Measurements from ENCODE around the gene MYL5.
"Not testable (repeated sequence)": the region's sequence is repeated elsewhere in the genome, so short reads cannot be mapped to it uniquely, and the experiment has no call there.

Gene MYL5

GRCh38 chr4:669806-670559, 4.4 kb upstream of the MYL5 start:
- DNase-seq (ENCODE audit: low read depth): not testable (repeated sequence)

GRCh38 chr4:671769-672168, 2.6 kb upstream of the MYL5 start:
- DNase-seq (ENCODE audit: low read depth): no peak

- no peak for DNase-seq (ENCODE audit: low read depth)
Measured at GRCh38 chr4:673349-674091, 822 bp upstream of the MYL5 start.

GRCh38 chr4:675036-675882, 917 bp downstream of the MYL5 start:
- DNase-seq (ENCODE audit: low read depth): no peak

- DNase-seq (ENCODE audit: low read depth): no peak
Measured at GRCh38 chr4:675980-676870, 1.9 kb downstream of the MYL5 start.

GRCh38 chr4:676871-677235, 2.5 kb downstream of the MYL5 start:
- no peak for DNase-seq (ENCODE audit: low read depth)

- DNase-seq (ENCODE audit: low read depth): no peak
Measured at GRCh38 chr4:677431-678293, 3.3 kb downstream of the MYL5 start.

GRCh38 chr4:678331-679103, 4.2 kb downstream of the MYL5 start:
- no peak for DNase-seq (ENCODE audit: low read depth)

- no peak for DNase-seq (ENCODE audit: low read depth)
Measured at GRCh38 chr4:679104-679481, 4.8 kb downstream of the MYL5 start.

- no peak for DNase-seq (ENCODE audit: low read depth)
Measured at GRCh38 chr4:679629-680028, 5.3 kb downstream of the MYL5 start.

GRCh38 chr4:680091-680490, 5.7 kb downstream of the MYL5 start:
- DNase-seq (ENCODE audit: low read depth): no peak

- DNase-seq (ENCODE audit: low read depth): no peak
Measured at GRCh38 chr4:680551-680927, 6.2 kb downstream of the MYL5 start.

GRCh38 chr4:680928-681645, 6.7 kb downstream of the MYL5 start:
- no peak for DNase-seq (ENCODE audit: low read depth)

GRCh38 chr4:681736-682451, 7.6 kb downstream of the MYL5 start:
- no peak for DNase-seq (ENCODE audit: low read depth)

GRCh38 chr4:682490-683172, 8.3 kb downstream of the MYL5 start:
- DNase-seq (ENCODE audit: low read depth): no peak

GRCh38 chr4:683247-683897, 9.0 kb downstream of the MYL5 start:
- DNase-seq (ENCODE audit: low read depth): no peak

GRCh38 chr4:683982-684622, 9.8 kb downstream of the MYL5 start:
- no peak for DNase-seq (ENCODE audit: low read depth)

Data from stimulated activated CD8-positive, alpha-beta memory T cell treated with anti-CD3 and anti-CD28 coated beads, Interleukin-15, amount 100 ng/mL, for 24 hours (primary cell).